BLaER1 treated with 17β-estradiol and CSF1 and Interleukin-3, amounts not matched to agents 10 nM and 100 nM (cell line): ENCODE data around the gene CREG1.
"Not testable (repeated sequence)": the region's sequence is repeated elsewhere in the genome, so short reads cannot be mapped to it uniquely, and the experiment has no call there.

Experiments used
- H3K27ac ChIP-seq, 11 experiments: shearing (Covaris generic); formaldehyde crosslinking; 2 replicates each; pipeline ENCODE4 v1.8.1; 2022
- H3K27me3 ChIP-seq, 11 experiments: shearing (Covaris generic); formaldehyde crosslinking; 2 replicates each; pipeline ENCODE4 v1.8.1; 2022
- H3K36me3 ChIP-seq, 11 experiments: shearing (Covaris generic); formaldehyde crosslinking; 2 replicates each; pipeline ENCODE4 v1.8.1; 2022
- H3K4me1 ChIP-seq, 10 experiments: shearing (Covaris generic); formaldehyde crosslinking; 2 replicates each; pipeline ENCODE4 v1.8.1; 2022
- H3K4me2 ChIP-seq, 11 experiments: shearing (Covaris generic); formaldehyde crosslinking; 2 replicates each; pipeline ENCODE4 v1.8.1; 2022
- H3K4me3 ChIP-seq, 10 experiments: shearing (Covaris generic); formaldehyde crosslinking; 2 replicates each; pipeline ENCODE4 v1.8.1; 2022
- H3K9ac ChIP-seq, 11 experiments: shearing (Covaris generic); formaldehyde crosslinking; 2 replicates each; pipeline ENCODE4 v1.8.1; 2022
- H3K9me3 ChIP-seq, 11 experiments: shearing (Covaris generic); formaldehyde crosslinking; replicated peaks in 1 of 11; 2 replicates each; pipeline ENCODE4 v1.8.1; 2022
- H4K20me1 ChIP-seq, 11 experiments: shearing (Covaris generic); formaldehyde crosslinking; 2 replicates each; pipeline ENCODE4 v1.8.1; 2022
- Cebpa-rat ChIP-seq, 11 experiments: shearing (Covaris generic); IDR thresholded peaks; 2 replicates each; pipeline ENCODE4 v1.8.1; 2022

The CREG1 gene

GRCh38 chr1:167567663-167568062 is 14.1 kb upstream of the CREG1 start:
- Histone ChIP-seq H3K27me3 (no peaks in the 10 kb centered on the region), H3K4me3 (no peak overlapping the region), H3K4me2 (peak overlapping the region; percentile 66 to 93 (median 83)), H3K9me3 (peaks cover 3 to 23% (median 17%) of the 10 kb centered on the region in 11 experiments; a peak in 21 of 22 replicates), H3K36me3 (no peaks in the 10 kb centered on the region), H3K27ac (peak overlapping the region in 9 of 11 experiments; percentile 52 to 84 (median 69); a peak in 16 of 22 replicates), H3K9ac (peak overlapping the region in 7 of 11 experiments; percentile 3 to 71 (median 53); a peak in 7 of 22 replicates), H3K4me1 (peaks cover 43 to 70% (median 61%) of the 10 kb centered on the region in 10 experiments), H4K20me1 (no peaks in the 10 kb centered on the region)
- no peak for TF ChIP-seq Cebpa-rat (IDR thresholded peaks at IDR 0.05)

- TF ChIP-seq Cebpa-rat (IDR thresholded peaks at IDR 0.05) = peak in 6 of 11 experiments; percentile 16 to 83 (median 52); a peak in 7 of 22 replicates
- peak overlapping the region; percentile 66 to 93 (median 83) for H3K4me2 ChIP-seq
- H4K20me1 ChIP-seq = no peaks in the 10 kb centered on the region
- 0 out of 20 replicates have a peak overlapping the region, but pooled peaks of 1 of the 10 experiments have one; percentile 5 for H3K4me3 ChIP-seq
- peaks cover 0 to 14% (median 9%) of the 10 kb centered on the region in 11 experiments; a peak in 20 of 22 replicates for H3K9me3 ChIP-seq
- no peaks in the 10 kb centered on the region for H3K27me3 ChIP-seq
- no peaks in the 10 kb centered on the region for H3K36me3 ChIP-seq
- peaks cover 43 to 78% (median 63%) of the 10 kb centered on the region in 10 experiments for H3K4me1 ChIP-seq
- H3K27ac ChIP-seq = peak overlapping the region in 10 of 11 experiments; percentile 25 to 84 (median 69); a peak in 19 of 22 replicates
- H3K9ac ChIP-seq = peak overlapping the region in 8 of 11 experiments; percentile 3 to 71 (median 48); a peak in 12 of 22 replicates
Observed at GRCh38 chr1:167566766-167567165, 13.2 kb upstream of the CREG1 start.

GRCh38 chr1:167565922-167566321 is 12.4 kb upstream of the CREG1 start:
- H3K4me2 ChIP-seq = peak overlapping the region; percentile 66 to 93 (median 83)

GRCh38 chr1:167564612-167565270 is 11.2 kb upstream of the CREG1 start:
- peaks cover 43 to 77% (median 63%) of the 10 kb centered on the region in 10 experiments for H3K4me1 ChIP-seq
- peak overlapping the region in 4 of 11 experiments; percentile 60 to 73 (median 68); a peak in 5 of 22 replicates for H3K9ac ChIP-seq
- no peak overlapping the region; a peak in 1 of 20 replicates for H3K4me3 ChIP-seq
- no peaks in the 10 kb centered on the region for H3K9me3 ChIP-seq
- H3K27ac ChIP-seq = peak overlapping the region in 10 of 11 experiments; percentile 23 to 85 (median 71); a peak in 18 of 22 replicates
- no peaks in the 10 kb centered on the region for H3K27me3 ChIP-seq
- peak overlapping the region; percentile 22 to 93 (median 81) for H3K4me2 ChIP-seq
- TF ChIP-seq Cebpa-rat (IDR thresholded peaks at IDR 0.05) = peak in 4 of 11 experiments; percentile 20 to 55 (median 33); a peak in 3 of 22 replicates
- no peaks in the 10 kb centered on the region for H4K20me1 ChIP-seq
- H3K36me3 ChIP-seq = no peaks in the 10 kb centered on the region

More at GRCh38 chr1:167565922-167566321, 12.4 kb upstream of the CREG1 start:
- TF ChIP-seq Cebpa-rat (IDR thresholded peaks at IDR 0.05) = no peak
- Histone ChIP-seq H3K36me3 (no peaks in the 10 kb centered on the region), H3K9ac (peak overlapping the region in 4 of 11 experiments; percentile 30 to 71 (median 56); a peak in 6 of 22 replicates), H3K9me3 (peaks cover 0 to 5% (median under 1%) of the 10 kb centered on the region in 11 experiments; a peak in 6 of 22 replicates), H3K4me3 (no peak overlapping the region), H3K27ac (peak overlapping the region in 9 of 11 experiments; percentile 52 to 84 (median 69); a peak in 16 of 22 replicates), H3K4me1 (peaks cover 43 to 77% (median 63%) of the 10 kb centered on the region in 10 experiments), H3K27me3 (no peaks in the 10 kb centered on the region), H4K20me1 (no peaks in the 10 kb centered on the region)

GRCh38 chr1:167563579-167564246 is 10.2 kb upstream of the CREG1 start:
- TF ChIP-seq Cebpa-rat (IDR thresholded peaks at IDR 0.05) = peak in 5 of 11 experiments; percentile 17 to 75 (median 69); a peak in 5 of 22 replicates
- Histone ChIP-seq H3K4me1 (peaks cover 41 to 82% (median 60%) of the 10 kb centered on the region in 10 experiments), H3K4me2 (peak overlapping the region in 9 of 11 experiments; percentile 21 to 93 (median 81); a peak in 12 of 22 replicates), H3K36me3 (no peaks in the 10 kb centered on the region), H3K27ac (peak overlapping the region in 10 of 11 experiments; percentile 4 to 85 (median 62); a peak in 15 of 22 replicates), H3K27me3 (no peaks in the 10 kb centered on the region), H3K4me3 (peak overlapping the region in 1 of 10 experiments; percentile 25; a peak in 1 of 20 replicates), H3K9ac (peak overlapping the region in 5 of 11 experiments; percentile 36 to 73 (median 68); a peak in 8 of 22 replicates), H3K9me3 (no peaks in the 10 kb centered on the region), H4K20me1 (no peaks in the 10 kb centered on the region)

GRCh38 chr1:167562702-167563101 is 9.1 kb upstream of the CREG1 start:
- Histone ChIP-seq H4K20me1 (no peaks in the 10 kb centered on the region), H3K36me3 (no peaks in the 10 kb centered on the region), H3K27ac (peak overlapping the region in 7 of 11 experiments; percentile 13 to 85 (median 74); a peak in 10 of 22 replicates), H3K27me3 (no peaks in the 10 kb centered on the region), H3K4me1 (peaks cover 31 to 77% (median 50%) of the 10 kb centered on the region in 10 experiments), H3K4me3 (no peak overlapping the region), H3K9ac (peak overlapping the region in 4 of 11 experiments; percentile 18 to 72 (median 58); a peak in 6 of 22 replicates), H3K4me2 (peak overlapping the region in 6 of 11 experiments; percentile 68 to 93 (median 81); a peak in 10 of 22 replicates), H3K9me3 (no peaks in the 10 kb centered on the region)
- TF ChIP-seq Cebpa-rat (IDR thresholded peaks at IDR 0.05) = no peak

GRCh38 chr1:167561753-167562152 is 8.2 kb upstream of the CREG1 start:
- H3K4me1 ChIP-seq = peaks cover 22 to 67% (median 40%) of the 10 kb centered on the region in 10 experiments

GRCh38 chr1:167555971-167556714 is 2.6 kb upstream of the CREG1 start:
- peaks cover 0 to 15% (median 0%) of the 10 kb centered on the region in 11 experiments; a peak in 4 of 22 replicates for H3K36me3 ChIP-seq
- H3K9me3 ChIP-seq = no peaks in the 10 kb centered on the region
- H3K4me1 ChIP-seq = peaks cover 20 to 41% (median 30%) of the 10 kb centered on the region in 10 experiments; a peak in 19 of 20 replicates
- H4K20me1 ChIP-seq = peaks cover 0 to 20% (median 13%) of the 10 kb centered on the region in 11 experiments; a peak in 9 of 22 replicates
- no peaks in the 10 kb centered on the region for H3K27me3 ChIP-seq
- no peak for TF ChIP-seq Cebpa-rat (IDR thresholded peaks at IDR 0.05)
- H3K27ac ChIP-seq = no peak overlapping the region
- no peak overlapping the region for H3K9ac ChIP-seq
- H3K4me3 ChIP-seq = no peak overlapping the region
- H3K4me2 ChIP-seq = peak overlapping the region in 5 of 11 experiments; percentile 11 to 97 (median 22); a peak in 7 of 22 replicates

More at GRCh38 chr1:167561753-167562152, 8.2 kb upstream of the CREG1 start:
- H3K4me2 ChIP-seq = peak overlapping the region in 2 of 11 experiments; percentile 27 to 93; a peak in 4 of 22 replicates
- H3K36me3 ChIP-seq = no peaks in the 10 kb centered on the region
- H3K27ac ChIP-seq = no peak overlapping the region; a peak in 1 of 22 replicates
- H3K27me3 ChIP-seq = no peaks in the 10 kb centered on the region
- TF ChIP-seq Cebpa-rat (IDR thresholded peaks at IDR 0.05) = no peak
- H3K9me3 ChIP-seq = no peaks in the 10 kb centered on the region
- H4K20me1 ChIP-seq = no peaks in the 10 kb centered on the region
- H3K9ac ChIP-seq = no peak overlapping the region
- no peak overlapping the region for H3K4me3 ChIP-seq

- not testable (repeated sequence) for H3K4me3 ChIP-seq, H3K27me3 ChIP-seq
Observed at GRCh38 chr1:167555072-167555471, 1.5 kb upstream of the CREG1 start.

More at GRCh38 chr1:167555072-167555471, 1.5 kb upstream of the CREG1 start:
- peaks cover 20 to 52% (median 35%) of the 10 kb centered on the region in 10 experiments; a peak in 19 of 20 replicates for H3K4me1 ChIP-seq
- peaks cover 0 to 15% (median 0%) of the 10 kb centered on the region in 11 experiments; a peak in 5 of 22 replicates for H3K36me3 ChIP-seq
- peaks cover 0 to 29% (median 13%) of the 10 kb centered on the region in 11 experiments; a peak in 9 of 22 replicates for H4K20me1 ChIP-seq
- peak overlapping the region in 4 of 11 experiments; percentile 96 to 99 (median 96); a peak in 4 of 22 replicates for H3K4me2 ChIP-seq
- H3K9me3 ChIP-seq, H3K27ac ChIP-seq, H3K9ac ChIP-seq: not testable (repeated sequence)
